Measurements from ENCODE around the gene TRABD2B. TPM values are rescaled to one million over a fixed set of nuclear protein-coding genes. Genes with fewer than 3 reads are reported as not detected.

The TRABD2B gene
- total RNA-seq, 1 experiment from 2014 or later, result 0.96 TPM

- H3K27ac Mint-ChIP-seq (ENCODE audit: low read depth, unreplicated experiment), result no peak overlapping the region
- POLR2A ChIA-PET, result no interaction called here
- peaks cover 5% of the 10 kb centered on the region for H3K4me1 Mint-ChIP-seq (ENCODE audit: insufficient read depth, unreplicated experiment)
- no peak overlapping the region for H3K4me3 Mint-ChIP-seq (ENCODE audit: unreplicated experiment)
- H3K36me3 Mint-ChIP-seq (ENCODE audit: insufficient read depth, unreplicated experiment), result no peaks in the 10 kb centered on the region
- CTCF ChIA-PET, result interaction anchor here (2.0 kb wide), 1 partner anchor 20 kb away, joined by 6 read pairs; no protein-coding TSS in a partner anchor
- H3K27me3 Mint-ChIP-seq (ENCODE audit: insufficient read depth, unreplicated experiment), result no peaks in the 10 kb centered on the region
- intact Hi-C loops (cut with micrococcal nuclease), result no loop called here
- TF ChIP-seq, protein P1, sequence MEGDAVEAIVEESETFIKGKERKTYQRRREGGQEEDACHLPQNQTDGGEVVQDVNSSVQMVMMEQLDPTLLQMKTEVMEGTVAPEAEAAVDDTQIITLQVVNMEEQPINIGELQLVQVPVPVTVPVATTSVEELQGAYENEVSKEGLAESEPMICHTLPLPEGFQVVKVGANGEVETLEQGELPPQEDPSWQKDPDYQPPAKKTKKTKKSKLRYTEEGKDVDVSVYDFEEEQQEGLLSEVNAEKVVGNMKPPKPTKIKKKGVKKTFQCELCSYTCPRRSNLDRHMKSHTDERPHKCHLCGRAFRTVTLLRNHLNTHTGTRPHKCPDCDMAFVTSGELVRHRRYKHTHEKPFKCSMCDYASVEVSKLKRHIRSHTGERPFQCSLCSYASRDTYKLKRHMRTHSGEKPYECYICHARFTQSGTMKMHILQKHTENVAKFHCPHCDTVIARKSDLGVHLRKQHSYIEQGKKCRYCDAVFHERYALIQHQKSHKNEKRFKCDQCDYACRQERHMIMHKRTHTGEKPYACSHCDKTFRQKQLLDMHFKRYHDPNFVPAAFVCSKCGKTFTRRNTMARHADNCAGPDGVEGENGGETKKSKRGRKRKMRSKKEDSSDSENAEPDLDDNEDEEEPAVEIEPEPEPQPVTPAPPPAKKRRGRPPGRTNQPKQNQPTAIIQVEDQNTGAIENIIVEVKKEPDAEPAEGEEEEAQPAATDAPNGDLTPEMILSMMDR (IDR thresholded peaks at IDR 0.05; ENCODE audit: unreplicated experiment), result no peak
- no peak for DNase-seq (ENCODE audit: unreplicated experiment)
- BruUV-seq (replicated peaks), result no TSS peak
- H3K9me3 Mint-ChIP-seq (ENCODE audit: unreplicated experiment), result no peaks in the 10 kb centered on the region
These were observed 123.8 kb downstream of the TRABD2B start for GRCh38 chr1:47873337-47873736.

- H3K4me3 Mint-ChIP-seq (ENCODE audit: unreplicated experiment), result no peak overlapping the region
- ChIA-PET CTCF (interaction anchor here (2.0 kb wide), 1 partner anchor 19 kb away, joined by 6 read pairs; no protein-coding TSS in a partner anchor), POLR2A (no interaction called here)
- no TSS peak for BruUV-seq (replicated peaks)
- H3K27ac Mint-ChIP-seq (ENCODE audit: low read depth, unreplicated experiment), result no peak overlapping the region
- TF ChIP-seq, protein P1 (IDR thresholded peaks at IDR 0.05; ENCODE audit: unreplicated experiment), result no peak
- intact Hi-C loops (cut with micrococcal nuclease), result no loop called here
- H3K9me3 Mint-ChIP-seq (ENCODE audit: unreplicated experiment), result no peaks in the 10 kb centered on the region
- H3K4me1 Mint-ChIP-seq (ENCODE audit: insufficient read depth, unreplicated experiment), result peaks cover 5% of the 10 kb centered on the region
- H3K36me3 Mint-ChIP-seq (ENCODE audit: insufficient read depth, unreplicated experiment), result no peaks in the 10 kb centered on the region
- DNase-seq (ENCODE audit: unreplicated experiment), result no peak
- H3K27me3 Mint-ChIP-seq (ENCODE audit: insufficient read depth, unreplicated experiment), result no peaks in the 10 kb centered on the region
These were observed 124.3 kb downstream of the TRABD2B start for GRCh38 chr1:47872886-47873285.

DNA sequence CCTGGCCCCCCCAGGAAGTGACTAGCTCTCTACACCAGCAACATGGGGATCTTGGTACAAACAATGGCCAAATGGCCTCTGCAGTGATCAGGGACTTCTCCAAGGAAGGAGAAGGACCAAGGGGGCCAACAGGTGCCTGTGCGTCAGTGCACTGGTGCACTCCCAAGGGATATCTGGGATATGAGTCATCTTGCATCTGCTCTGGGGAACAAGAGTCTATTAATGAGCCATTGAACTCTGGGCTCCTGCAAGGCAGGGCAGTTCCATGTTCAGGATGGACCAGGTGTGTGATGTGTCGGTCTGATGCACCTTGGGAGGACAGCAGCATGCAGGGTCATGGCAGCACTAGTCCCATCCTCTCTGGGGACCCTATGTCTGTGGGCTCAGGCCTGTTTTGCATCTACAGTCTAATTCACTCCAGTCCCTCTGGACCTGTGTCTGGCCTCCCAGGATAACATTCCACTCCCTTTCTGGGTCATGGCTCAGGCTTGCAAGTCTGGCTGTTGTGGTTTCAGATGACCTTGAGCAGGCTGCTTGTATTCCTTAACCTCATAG lies 125.3 kb downstream of the TRABD2B start:
- CTCF ChIA-PET, result interaction anchor here (0.6 to 2.0 kb wide), 4 partner anchors 18 to 225 kb away, joined by 3 to 6 read pairs (median 4); no protein-coding TSS in a partner anchor
- Mint-ChIP-seq H3K27ac (ENCODE audit: low read depth, unreplicated experiment) (no peak overlapping the region), H3K4me1 (ENCODE audit: insufficient read depth, unreplicated experiment) (peaks cover 5% of the 10 kb centered on the region), H3K36me3 (ENCODE audit: insufficient read depth, unreplicated experiment) (no peaks in the 10 kb centered on the region), H3K9me3 (ENCODE audit: unreplicated experiment) (no peaks in the 10 kb centered on the region), H3K4me3 (ENCODE audit: unreplicated experiment) (no peak overlapping the region), H3K27me3 (ENCODE audit: insufficient read depth, unreplicated experiment) (no peaks in the 10 kb centered on the region)
- peak; percentile 58 for DNase-seq (ENCODE audit: unreplicated experiment)
- intact Hi-C loops (cut with micrococcal nuclease), result no loop called here
- POLR2A ChIA-PET, result no interaction called here
- no TSS peak for BruUV-seq (replicated peaks)
- TF ChIP-seq, protein P1 (IDR thresholded peaks at IDR 0.05; ENCODE audit: unreplicated experiment), result no peak

GRCh38 chr1:47870946-47871676 lies 126.1 kb downstream of the TRABD2B start:
- no peaks in the 10 kb centered on the region for H3K36me3 Mint-ChIP-seq (ENCODE audit: insufficient read depth, unreplicated experiment)
- POLR2A ChIA-PET, result no interaction called here

More at GRCh38 chr1:47870946-47871676, 126.1 kb downstream of the TRABD2B start:
- CTCF ChIA-PET, result interaction anchor here (0.6 to 2.0 kb wide), 3 partner anchors 17 to 225 kb away, joined by 3 to 6 read pairs (median 3); no protein-coding TSS in a partner anchor
- no peak overlapping the region for H3K27ac Mint-ChIP-seq (ENCODE audit: low read depth, unreplicated experiment)
- no peaks in the 10 kb centered on the region for H3K27me3 Mint-ChIP-seq (ENCODE audit: insufficient read depth, unreplicated experiment)
- H3K4me3 Mint-ChIP-seq (ENCODE audit: unreplicated experiment), result no peak overlapping the region
- no TSS peak for BruUV-seq (replicated peaks)
- TF ChIP-seq, protein P1 (IDR thresholded peaks at IDR 0.05; ENCODE audit: unreplicated experiment), result no peak
- H3K9me3 Mint-ChIP-seq (ENCODE audit: unreplicated experiment), result no peaks in the 10 kb centered on the region
- intact Hi-C loops (cut with micrococcal nuclease), result no loop called here
- no peak for DNase-seq (ENCODE audit: unreplicated experiment)
- H3K4me1 Mint-ChIP-seq (ENCODE audit: insufficient read depth, unreplicated experiment), result peaks cover 5% of the 10 kb centered on the region
